Progenitor cell of endocrine pancreas (in vitro differentiated cells): Measurements from ENCODE around the gene CCDC141. TPM values are rescaled to one million over a fixed set of nuclear protein-coding genes. Genes with fewer than 3 reads are reported as not detected.

Source experiments
- DNase-seq: peaks from one replicate; pipeline ENCODE4 v3.0.0; 2021; ENCODE audit warnings: low spot score; ENCODE audit not compliant: unreplicated experiment
- H3K27ac Mint-ChIP-seq: 2 replicates; pipeline ENCODE4 v1.8.0; 2021; ENCODE audit warnings: mild to moderate bottlenecking, moderate library complexity, mixed read lengths
- H3K27me3 Mint-ChIP-seq: 2 replicates; pipeline ENCODE4 v1.8.0; 2021; ENCODE audit warnings: mixed read lengths
- H3K36me3 Mint-ChIP-seq: 2 replicates; pipeline ENCODE4 v1.8.0; 2022; ENCODE audit warnings: mixed read lengths; ENCODE audit not compliant: insufficient read depth
- H3K4me1 Mint-ChIP-seq: 2 replicates; pipeline ENCODE4 v1.8.0; 2021; ENCODE audit warnings: low read depth, mixed read lengths
- H3K4me3 Mint-ChIP-seq: 2 replicates; pipeline ENCODE4 v1.8.0; 2021; ENCODE audit warnings: low read depth, mild to moderate bottlenecking, moderate library complexity, mixed read lengths
- H3K9me3 Mint-ChIP-seq: 2 replicates; pipeline ENCODE4 v1.8.0; 2021; ENCODE audit warnings: low read depth, mixed read lengths
- CTCF ChIP-seq: fragments of 200-600 bp; sonication (generic); IDR thresholded peaks from one replicate; pipeline ENCODE4 v1.5.0; 2021; ENCODE audit warnings: antibody characterized with exemption, mild to moderate bottlenecking; ENCODE audit not compliant: unreplicated experiment
- total RNA-seq: library from RNA; stranded (reverse); gene quantifications from 2 replicates; pipeline ENCODE4 v1.2.1, GENCODE V29; 2021

Gene CCDC141
- total RNA-seq, 1 donor from 2014 or later, result 14.8 TPM

DNA sequence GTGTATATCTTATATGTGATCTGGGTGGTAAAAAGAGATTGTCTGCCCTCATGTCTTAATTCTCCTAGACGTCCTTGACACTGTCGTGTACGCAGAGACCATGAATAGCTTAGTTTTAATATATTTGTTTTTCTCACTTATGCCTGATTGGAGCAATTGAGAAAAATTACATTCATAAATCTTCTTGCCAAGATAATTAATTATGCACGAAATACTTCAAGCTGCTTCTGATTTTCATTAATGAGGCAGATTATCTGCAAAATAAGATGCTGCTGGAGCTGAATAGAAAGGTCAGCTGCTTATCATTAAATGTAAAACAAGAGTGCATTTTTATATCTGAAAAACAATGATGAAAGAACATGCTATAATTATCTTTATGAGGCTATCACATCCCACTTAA lies 95.9 kb downstream of the CCDC141 start:
- Mint-ChIP-seq H3K27ac (no peak overlapping the region), H3K4me1 (no peaks in the 10 kb centered on the region)

GRCh38 chr2:178951266-178952006 lies 98.5 kb downstream of the CCDC141 start:
- TF ChIP-seq CTCF, result no peak

More for the DNA sequence above, 95.9 kb downstream of the CCDC141 start:
- Mint-ChIP-seq H3K9me3 (no peaks in the 10 kb centered on the region), H3K27me3 (no peaks in the 10 kb centered on the region), H3K4me3 (no peak overlapping the region), H3K36me3 (no peaks in the 10 kb centered on the region)
- no peak for DNase-seq
- no peak for TF ChIP-seq CTCF

DNA sequence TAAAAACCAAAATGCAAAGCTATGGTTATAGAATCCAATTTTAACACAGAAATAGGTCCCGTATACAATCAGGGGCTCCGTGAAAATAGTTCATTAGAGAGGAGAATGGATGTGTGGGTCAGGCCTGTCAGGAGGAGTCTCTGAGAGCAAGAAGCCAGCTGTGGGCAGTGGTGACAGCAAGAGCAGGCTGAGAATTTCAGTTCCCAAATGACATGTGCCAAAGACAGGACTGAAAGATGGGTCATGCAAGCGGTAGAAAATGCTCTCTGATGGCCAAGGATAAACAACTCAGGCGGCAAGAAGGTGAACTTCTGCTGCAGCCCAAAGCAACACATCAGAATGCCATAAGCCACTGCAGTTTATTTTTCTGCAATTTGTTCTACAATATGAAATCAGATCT lies 100.4 kb downstream of the CCDC141 start:
- Mint-ChIP-seq H3K36me3 (no peaks in the 10 kb centered on the region), H3K27ac (no peak overlapping the region), H3K4me1 (no peaks in the 10 kb centered on the region), H3K9me3 (no peaks in the 10 kb centered on the region), H3K27me3 (no peaks in the 10 kb centered on the region), H3K4me3 (no peak overlapping the region)
- TF ChIP-seq CTCF, result no peak
- DNase-seq, result no peak

More at GRCh38 chr2:178951266-178952006, 98.5 kb downstream of the CCDC141 start:
- Mint-ChIP-seq H3K27me3 (no peaks in the 10 kb centered on the region), H3K4me3 (no peak overlapping the region), H3K9me3 (no peaks in the 10 kb centered on the region), H3K4me1 (no peaks in the 10 kb centered on the region), H3K36me3 (no peaks in the 10 kb centered on the region), H3K27ac (no peak overlapping the region)
- no peak for DNase-seq

GRCh38 chr2:178949151-178949550 lies 100.8 kb downstream of the CCDC141 start:
- Mint-ChIP-seq H3K9me3 (no peaks in the 10 kb centered on the region), H3K27ac (no peak overlapping the region), H3K4me3 (no peak overlapping the region), H3K36me3 (no peaks in the 10 kb centered on the region), H3K27me3 (no peaks in the 10 kb centered on the region), H3K4me1 (no peaks in the 10 kb centered on the region)
- no peak for TF ChIP-seq CTCF
- no peak for DNase-seq

DNA sequence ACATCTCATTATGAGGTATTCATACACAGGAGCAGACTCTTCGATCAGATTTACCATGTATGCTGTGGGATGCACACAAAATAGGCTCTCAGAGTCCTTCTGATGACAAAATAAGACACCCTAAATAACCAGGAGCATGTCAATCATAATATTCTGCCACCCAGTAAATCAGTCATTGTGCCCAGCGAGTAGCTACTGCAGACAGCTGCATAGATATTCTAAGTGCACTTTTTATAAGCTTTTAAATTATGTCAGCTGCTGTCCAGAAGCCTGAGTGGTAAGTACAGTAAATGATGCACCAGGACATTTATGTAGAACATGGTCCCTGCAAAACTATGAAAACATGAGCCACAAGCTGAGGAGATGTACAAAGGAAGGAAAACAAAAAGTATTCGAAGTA lies 102.9 kb downstream of the CCDC141 start:
- Mint-ChIP-seq H3K36me3 (peaks cover 1% of the 10 kb centered on the region), H3K4me3 (no peak overlapping the region), H3K27me3 (no peaks in the 10 kb centered on the region), H3K9me3 (no peaks in the 10 kb centered on the region), H3K27ac (no peak overlapping the region), H3K4me1 (no peaks in the 10 kb centered on the region)
- TF ChIP-seq CTCF, result no peak
- no peak for DNase-seq
